K562 (cell line): ENCODE measurements around the gene ZCCHC14. TPM values are rescaled to one million over a fixed set of nuclear protein-coding genes. Genes with fewer than 3 reads are reported as not detected.

Experiments used
- BRD9 ChIP-seq: fragments of 450-650 bp; IDR thresholded peaks from 2 replicates; pipeline ENCODE4 v1.6.1; 2018; ENCODE audit warnings: low read depth; ENCODE audit not compliant: partially characterized antibody
- CBFB ChIP-seq: sonication (generic); formaldehyde crosslinking; IDR thresholded peaks from 2 replicates; pipeline ENCODE4 v1.4.0; 2020; ENCODE audit warnings: mild to moderate bottlenecking, missing genetic modification reagents
- EGR1 ChIP-seq: fragments of 450-650 bp; conservative IDR thresholded peaks from 2 replicates; pipeline ENCODE4 v1.6.1; 2017; ENCODE audit warnings: mild to moderate bottlenecking
- ELF2 ChIP-seq: fragments of 250-450 bp; sonication (Bioruptor Pico); IDR thresholded peaks from 2 replicates; pipeline ENCODE4 v1.5.0; 2021; ENCODE audit warnings: mild to moderate bottlenecking
- ERF ChIP-seq: fragments of 450-650 bp; formaldehyde crosslinking; IDR thresholded peaks from 2 replicates; pipeline ENCODE4 v1.4.0; 2020; ENCODE audit warnings: mild to moderate bottlenecking, mixed read lengths
- FOSL1 ChIP-seq: fragments of 200-800 bp; sonication (Bioruptor generic); conservative IDR thresholded peaks from 2 replicates; pipeline ENCODE4 v1.6.1; 2016; ENCODE audit warnings: missing genetic modification characterization, missing compliant biosample characterization
- GTF2A2 ChIP-seq: IDR thresholded peaks from 2 replicates; pipeline ENCODE4 v1.6.1; 2016; ENCODE audit warnings: mild to moderate bottlenecking, missing genetic modification characterization, missing compliant biosample characterization
- HDAC3 ChIP-seq: fragments of 450-650 bp; IDR thresholded peaks from 2 replicates; pipeline ENCODE4 v1.6.1; 2018; ENCODE audit warnings: borderline replicate concordance, mild to moderate bottlenecking, moderate library complexity; ENCODE audit not compliant: partially characterized antibody
- MAFG ChIP-seq: fragments of 450-650 bp; conservative IDR thresholded peaks from 2 replicates; pipeline ENCODE4 v1.6.1; 2016; ENCODE audit warnings: missing genetic modification characterization, missing compliant biosample characterization
- NCOR1 ChIP-seq: fragments of 450-650 bp; IDR thresholded peaks from 2 replicates; pipeline ENCODE4 v1.6.1; 2016; ENCODE audit warnings: mild to moderate bottlenecking, moderate library complexity
- NELFE ChIP-seq: IDR thresholded peaks from 2 replicates; pipeline ENCODE4 v1.6.1; 2011; ENCODE audit warnings: mild to moderate bottlenecking; ENCODE audit not compliant: insufficient read depth, insufficient read length
- NR2C1 ChIP-seq, 2 experiments: fragments of 450-650 bp; IDR thresholded peaks; 2 replicates each; pipeline ENCODE4 v1.6.1; 2017; ENCODE audit warnings: mild to moderate bottlenecking in 2 of 2, antibody characterized with exemption in 1 of 2, inconsistent platforms in 1 of 2, missing compliant biosample characterization in 1 of 2, missing genetic modification characterization in 1 of 2
- NR2C2 ChIP-seq, 2 experiments: fragments of 200-800 bp in 1 of 2; sonication (Bioruptor generic) in 1 of 2; sonication (generic) in 1 of 2; formaldehyde crosslinking in 1 of 2; IDR thresholded peaks; 2 replicates each; pipeline versions ENCODE4 v1.6.1 to v1.8.0; 2016 to 2022; ENCODE audit warnings: mild to moderate bottlenecking in 1 of 2, missing compliant biosample characterization in 1 of 2, missing genetic modification characterization in 1 of 2, missing genetic modification reagents in 1 of 2
- POLR2H ChIP-seq: IDR thresholded peaks from 2 replicates; pipeline ENCODE4 v1.6.1; 2016; ENCODE audit warnings: missing genetic modification characterization, low read depth, mild to moderate bottlenecking, control low read depth, missing compliant biosample characterization, moderate library complexity
- RAD51 ChIP-seq: fragments of 450-650 bp; IDR thresholded peaks from 2 replicates; pipeline ENCODE4 v1.7.1; 2016; ENCODE audit warnings: low read depth, mild to moderate bottlenecking, borderline replicate concordance
- SIRT6 ChIP-seq: IDR thresholded peaks from one replicate; pipeline ENCODE4 v1.6.1; 2012; ENCODE audit warnings: low read depth, mild to moderate bottlenecking, control low read depth, inconsistent platforms, low read length, moderate library complexity
- SMAD1 ChIP-seq: fragments of 150-350 bp; IDR thresholded peaks from 2 replicates; pipeline ENCODE4 v1.6.1; 2014; ENCODE audit warnings: low read length, low read depth; ENCODE audit not compliant: partially characterized antibody
- SMC3 ChIP-seq: conservative IDR thresholded peaks from 2 replicates; pipeline ENCODE4 v1.6.1; 2011; ENCODE audit warnings: low read depth, low read length, improper control_type of control experiment; ENCODE audit not compliant: insufficient read depth
- TAF7 ChIP-seq: fragments of 450-650 bp; IDR thresholded peaks from 2 replicates; pipeline ENCODE4 v1.6.1; 2016; ENCODE audit warnings: missing genetic modification characterization, missing compliant biosample characterization
- WHSC1 ChIP-seq: IDR thresholded peaks from one replicate; pipeline ENCODE4 v1.6.1; 2012; ENCODE audit warnings: low read length, control low read depth, inconsistent platforms
- XRCC4 ChIP-seq: IDR thresholded peaks from one replicate; pipeline ENCODE4 v1.6.1; 2011; ENCODE audit not compliant: insufficient read depth, insufficient read length; ENCODE audit errors: extremely low read depth
- ZNF197 ChIP-seq: fragments of 200-800 bp; sonication (Bioruptor generic); IDR thresholded peaks from 2 replicates; pipeline ENCODE4 v1.6.1; 2016; ENCODE audit warnings: low read depth, missing genetic modification characterization, missing compliant biosample characterization
- ZNF583 ChIP-seq: fragments of 250-450 bp; sonication (Bioruptor Pico); IDR thresholded peaks from 2 replicates; pipeline ENCODE4 v1.4.0; 2020
- polyA plus RNA-seq, 8 experiments: library from polyadenylated mRNA; depleted of rRNA in 4 of 8; stranded (reverse) in 5 of 8; unstranded in 3 of 8; fragments of >200 nt; fragmentation: Nextera tagmentation in 2 of 8; fragmentation: Illumina TruSeq in 1 of 8; extraction: Ambion mirVana in 2 of 8; extraction: Trizol in 1 of 8; gene quantifications; 2 replicates each; pipeline versions ENCODE4 v1.2.1 to v1.2.3, GENCODE V29; 2011 to 2014; ENCODE audit warnings: inconsistent platforms in 1 of 8, missing spikeins in 1 of 8
- total RNA-seq, 7 experiments: library from RNA; depleted of rRNA in 6 of 7; stranded (reverse); fragments of >200 nt in 6 of 7; fragmentation: Illumina TruSeq in 2 of 7; extraction: Trizol in 2 of 7; gene quantifications; 2 replicates each; pipeline versions ENCODE4 v1.2.1 to v1.2.3, GENCODE V29; 2011 to 2021; ENCODE audit warnings: low replicate concordance in 1 of 7
- TF ChIP-seq, protein P1 (sequence below): fragments of 450-650 bp; IDR thresholded peaks from 2 replicates; pipeline ENCODE4 v1.6.1; 2016; ENCODE audit warnings: mild to moderate bottlenecking
- TF ChIP-seq, protein P2 (sequence below): fragments of 450-650 bp; formaldehyde crosslinking; IDR thresholded peaks from 2 replicates; pipeline ENCODE4 v1.4.0; 2020; ENCODE audit warnings: mild to moderate bottlenecking, moderate library complexity

ZCCHC14 gene
- total and polyA plus RNA-seq, 9 of the 15 experiments (the other 6 are each of a cell fraction or from before 2014, with no cell fraction given): 1.5 to 12.4 (median 2.9) TPM

GRCh38 chr16:87391324-87391949 lies 101.4 kb downstream of the ZCCHC14 start (continued):
- TF ChIP-seq, protein P1, sequence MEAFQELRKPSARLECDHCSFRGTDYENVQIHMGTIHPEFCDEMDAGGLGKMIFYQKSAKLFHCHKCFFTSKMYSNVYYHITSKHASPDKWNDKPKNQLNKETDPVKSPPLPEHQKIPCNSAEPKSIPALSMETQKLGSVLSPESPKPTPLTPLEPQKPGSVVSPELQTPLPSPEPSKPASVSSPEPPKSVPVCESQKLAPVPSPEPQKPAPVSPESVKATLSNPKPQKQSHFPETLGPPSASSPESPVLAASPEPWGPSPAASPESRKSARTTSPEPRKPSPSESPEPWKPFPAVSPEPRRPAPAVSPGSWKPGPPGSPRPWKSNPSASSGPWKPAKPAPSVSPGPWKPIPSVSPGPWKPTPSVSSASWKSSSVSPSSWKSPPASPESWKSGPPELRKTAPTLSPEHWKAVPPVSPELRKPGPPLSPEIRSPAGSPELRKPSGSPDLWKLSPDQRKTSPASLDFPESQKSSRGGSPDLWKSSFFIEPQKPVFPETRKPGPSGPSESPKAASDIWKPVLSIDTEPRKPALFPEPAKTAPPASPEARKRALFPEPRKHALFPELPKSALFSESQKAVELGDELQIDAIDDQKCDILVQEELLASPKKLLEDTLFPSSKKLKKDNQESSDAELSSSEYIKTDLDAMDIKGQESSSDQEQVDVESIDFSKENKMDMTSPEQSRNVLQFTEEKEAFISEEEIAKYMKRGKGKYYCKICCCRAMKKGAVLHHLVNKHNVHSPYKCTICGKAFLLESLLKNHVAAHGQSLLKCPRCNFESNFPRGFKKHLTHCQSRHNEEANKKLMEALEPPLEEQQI: no peak
- TF ChIP-seq HDAC3: no peak
- peak; percentile 76 for TF ChIP-seq ERF (CRISPR knock-in tag)
- no peak for TF ChIP-seq NELFE
- TF ChIP-seq, protein P2, sequence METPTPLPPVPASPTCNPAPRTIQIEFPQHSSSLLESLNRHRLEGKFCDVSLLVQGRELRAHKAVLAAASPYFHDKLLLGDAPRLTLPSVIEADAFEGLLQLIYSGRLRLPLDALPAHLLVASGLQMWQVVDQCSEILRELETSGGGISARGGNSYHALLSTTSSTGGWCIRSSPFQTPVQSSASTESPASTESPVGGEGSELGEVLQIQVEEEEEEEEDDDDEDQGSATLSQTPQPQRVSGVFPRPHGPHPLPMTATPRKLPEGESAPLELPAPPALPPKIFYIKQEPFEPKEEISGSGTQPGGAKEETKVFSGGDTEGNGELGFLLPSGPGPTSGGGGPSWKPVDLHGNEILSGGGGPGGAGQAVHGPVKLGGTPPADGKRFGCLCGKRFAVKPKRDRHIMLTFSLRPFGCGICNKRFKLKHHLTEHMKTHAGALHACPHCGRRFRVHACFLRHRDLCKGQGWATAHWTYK (CRISPR knock-in tag): peak; percentile 88
- TF ChIP-seq SIRT6: no peak
- TF ChIP-seq POLR2H: no peak
- no peak; the same call in 1 of the 2 replicates for TF ChIP-seq NR2C2 (CRISPR knock-in tag; IDR thresholded peaks at IDR 0.05)
- no peak for TF ChIP-seq NR2C2 (tag; IDR thresholded peaks at IDR 0.05)
- TF ChIP-seq XRCC4: no peak
- no peak for TF ChIP-seq NCOR1
- TF ChIP-seq WHSC1: no peak
- 0 out of 2 replicates have a peak, but pooled peaks have one; percentile 12 for TF ChIP-seq ZNF197 (CRISPR knock-in tag)
- TF ChIP-seq ZNF583 (CRISPR knock-in tag): no peak; the same call in 1 of the 2 replicates
- TF ChIP-seq BRD9: no peak
- TF ChIP-seq NR2C1 (IDR thresholded peaks at IDR 0.05): no peak
- TF ChIP-seq NR2C1 (tag; IDR thresholded peaks at IDR 0.05): no peak; the same call in 1 of the 2 replicates
- TF ChIP-seq EGR1: peak; percentile 40; the same call in 1 of the 2 replicates
- TF ChIP-seq FOSL1 (tag): no peak
- TF ChIP-seq CBFB (CRISPR knock-in tag): no peak
- no peak for TF ChIP-seq MAFG
- TF ChIP-seq RAD51: no peak
- TF ChIP-seq GTF2A2 (tag): no peak
- no peak for TF ChIP-seq SMC3
- no peak for TF ChIP-seq TAF7 (tag)
- TF ChIP-seq SMAD1: no peak
- no peak for TF ChIP-seq ELF2
